Neural progenitor cell (in vitro differentiated cells): ENCODE results near the gene C9.

Source experiments
- EZH2 ChIP-seq: fragments of 200-600 bp; sonication (generic); IDR thresholded peaks from 2 replicates; pipeline ENCODE4 v1.6.1; 2017; ENCODE audit warnings: antibody characterized with exemption, mild to moderate bottlenecking, moderate library complexity
- EZH2phosphoT487 ChIP-seq: fragments of 200-600 bp; sonication (generic); IDR thresholded peaks from 2 replicates; pipeline ENCODE4 v1.6.1; 2017; ENCODE audit warnings: antibody characterized with exemption
- TF ChIP-seq, protein P1 (sequence below): fragments of 200-600 bp; sonication (generic); IDR thresholded peaks from 2 replicates; pipeline ENCODE4 v1.5.1; 2017; ENCODE audit warnings: antibody characterized with exemption, mild to moderate bottlenecking

DNA sequence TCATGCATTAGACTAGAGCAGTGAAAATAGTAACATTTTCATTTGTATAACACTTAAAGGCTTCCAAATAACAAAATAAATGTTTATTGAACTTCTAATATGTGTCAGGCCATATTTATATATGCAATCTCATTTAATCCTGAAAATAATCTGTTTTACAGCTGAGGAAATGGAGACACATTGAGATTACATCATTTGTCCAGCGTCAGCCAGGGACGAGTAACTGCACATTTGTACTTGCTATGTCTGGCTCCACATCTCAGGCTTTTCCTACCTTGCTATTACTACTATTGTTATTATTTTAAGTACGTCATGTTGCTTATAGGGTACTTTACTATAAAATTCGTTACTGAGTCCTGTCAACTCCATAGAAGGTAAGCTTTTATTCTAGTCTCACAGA, 3.8 kb upstream of the C9 start:
- TF ChIP-seq, protein P1, sequence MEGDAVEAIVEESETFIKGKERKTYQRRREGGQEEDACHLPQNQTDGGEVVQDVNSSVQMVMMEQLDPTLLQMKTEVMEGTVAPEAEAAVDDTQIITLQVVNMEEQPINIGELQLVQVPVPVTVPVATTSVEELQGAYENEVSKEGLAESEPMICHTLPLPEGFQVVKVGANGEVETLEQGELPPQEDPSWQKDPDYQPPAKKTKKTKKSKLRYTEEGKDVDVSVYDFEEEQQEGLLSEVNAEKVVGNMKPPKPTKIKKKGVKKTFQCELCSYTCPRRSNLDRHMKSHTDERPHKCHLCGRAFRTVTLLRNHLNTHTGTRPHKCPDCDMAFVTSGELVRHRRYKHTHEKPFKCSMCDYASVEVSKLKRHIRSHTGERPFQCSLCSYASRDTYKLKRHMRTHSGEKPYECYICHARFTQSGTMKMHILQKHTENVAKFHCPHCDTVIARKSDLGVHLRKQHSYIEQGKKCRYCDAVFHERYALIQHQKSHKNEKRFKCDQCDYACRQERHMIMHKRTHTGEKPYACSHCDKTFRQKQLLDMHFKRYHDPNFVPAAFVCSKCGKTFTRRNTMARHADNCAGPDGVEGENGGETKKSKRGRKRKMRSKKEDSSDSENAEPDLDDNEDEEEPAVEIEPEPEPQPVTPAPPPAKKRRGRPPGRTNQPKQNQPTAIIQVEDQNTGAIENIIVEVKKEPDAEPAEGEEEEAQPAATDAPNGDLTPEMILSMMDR = no peak
- TF ChIP-seq EZH2phosphoT487 (no peak), EZH2 (no peak)
